Measurements from ENCODE around the gene GSC. TPM values are rescaled to one million over a fixed set of nuclear protein-coding genes. Genes with fewer than 3 reads are reported as not detected.

GSC gene
- total and polyA plus RNA-seq, 2 donors (not counting 3 experiments of a cell fraction or from before 2014, with no cell fraction given): not detected

GRCh38 chr14:94780536-94781399 lies 10.9 kb upstream of the GSC start:
- Histone ChIP-seq H4K20me1 (replicated peaks; ENCODE audit: control insufficient read depth, extremely low read depth, insufficient read depth, low read length) (no peaks in the 10 kb centered on the region), H3K4me1 (ENCODE audit: control insufficient read depth, extremely low read depth, insufficient read depth, low read length) (peaks cover under 1% of the 10 kb centered on the region), H3K4me2 (ENCODE audit: insufficient read depth, low read length) (no peak overlapping the region), H3K79me2 (ENCODE audit: control insufficient read depth, insufficient read depth, low read length) (no peaks in the 10 kb centered on the region), H3K36me3 (ENCODE audit: control insufficient read depth in 2 of 2, extremely low read depth in 1 of 2, insufficient read depth in 2 of 2, low read length in 2 of 2) (no peaks in the 10 kb centered on the region), H2AFZ (ENCODE audit: low read depth, low read length) (no peak overlapping the region), H3K4me3 (replicated peaks in 1 of 3; ENCODE audit: insufficient read depth in 1 of 3, low read depth in 1 of 3, low read length in 3 of 3) (no peak overlapping the region), H3K27ac (ENCODE audit: insufficient read depth, low read depth, low read length) (no peak overlapping the region), H3K9me3 (replicated peaks; ENCODE audit: control insufficient read depth, insufficient read depth, low read length) (no peaks in the 10 kb centered on the region), H3K27me3 (ENCODE audit: control insufficient read depth in 2 of 2, insufficient read depth in 2 of 2, low read length in 2 of 2) (peaks cover 2 to 7% of the 10 kb centered on the region in 2 experiments), H3K9me1 (replicated peaks; ENCODE audit: control insufficient read depth, extremely low read depth, insufficient read depth, low read length) (no peaks in the 10 kb centered on the region), H3K9ac (replicated peaks; ENCODE audit: extremely low read depth, insufficient read depth, low read length) (no peak overlapping the region)
- intact Hi-C loops (cut with micrococcal nuclease) (no loop called here), dilution Hi-C loops (cut with MboI; ENCODE audit: extremely low pct_ligation_motif_present, low sequenced_read_pairs) (no loop called here)
- CTCF ChIA-PET: no interaction called here
- TF ChIP-seq GATA2 (IDR thresholded peaks at IDR 0.05; ENCODE audit: insufficient read depth, insufficient read length, low read depth, low read length): no peak
- no peak for TF ChIP-seq MAX (IDR thresholded peaks at IDR 0.05; ENCODE audit: insufficient read depth, insufficient read length)
- TF ChIP-seq CTCF (IDR thresholded peaks at IDR 0.05; ENCODE audit: extremely low read depth in 1 of 2, insufficient read depth in 1 of 2, low read depth in 1 of 2, low read length in 2 of 2): no peak
- no peak for TF ChIP-seq POLR2A (IDR thresholded peaks at IDR 0.05; ENCODE audit: low read depth, low read length)
- TF ChIP-seq POLR2AphosphoS5 (IDR thresholded peaks at IDR 0.05; ENCODE audit: insufficient read depth, low read depth, low read length): no peak
- TF ChIP-seq EZH2 (IDR thresholded peaks at IDR 0.05; ENCODE audit: borderline replicate concordance, low read depth, low read length, severe bottlenecking): no peak
- no peak for TF ChIP-seq MYC (IDR thresholded peaks at IDR 0.05; ENCODE audit: low read depth, low read length)
- no peak for TF ChIP-seq JUN (IDR thresholded peaks at IDR 0.05; ENCODE audit: borderline replicate concordance, insufficient read depth, insufficient read length, low read depth)
- no peak for TF ChIP-seq FOS (IDR thresholded peaks at IDR 0.05; ENCODE audit: borderline replicate concordance, insufficient read depth, low read length)
- POLR2A ChIA-PET: no interaction called here
- no peak for DNase-seq (ENCODE audit: low read depth, low spot score)
- FAIRE-seq: no peak
- no TSS peak for BruUV-seq (replicated peaks)

All from endothelial cell of umbilical vein (primary cell).